ENCODE measurements around the gene TRA2A. TPM values are rescaled to one million over a fixed set of nuclear protein-coding genes. Genes with fewer than 3 reads are reported as not detected.

Gene TRA2A
- 10 to 100 TPM; 24.5 to 87.2 (median 43.4) TPM for total RNA-seq
- 10 to 100 TPM; 36.8 to 53.4 (median 36.9) TPM for polyA plus RNA-seq
- long read RNA-seq, donor 1, partial matches to known transcripts, result 9 of 14 reads
- long read RNA-seq, donor 1, other reads (novel, unspliced or antisense), result 0 of 14 reads
- long read RNA-seq, donor 2, transcript TRA2A-201 (8 exons, 1,845 nt), result major isoform, 9 of 161 reads
- long read RNA-seq, donor 2, transcript TRA2A-206 (3 exons, 661 nt), result minor isoform, 7 of 161 reads
- long read RNA-seq, donor 2, partial matches to known transcripts, result 142 of 161 reads
- long read RNA-seq, donor 2, other reads (novel, unspliced or antisense), result 0 of 161 reads
- long read RNA-seq, donor 3, transcript TRA2A-206 (3 exons, 661 nt), result minor isoform, 5 of 131 reads
- long read RNA-seq, donor 3, transcript TRA2A-201 (8 exons, 1,845 nt), result major isoform, 6 of 131 reads
- long read RNA-seq, donor 3, partial matches to known transcripts, result 118 of 131 reads
- long read RNA-seq, donor 3, other reads (novel, unspliced or antisense), result 0 of 131 reads
- long read RNA-seq, donor 4, partial matches to known transcripts, result 16 of 16 reads
- long read RNA-seq, donor 4, other reads (novel, unspliced or antisense), result 0 of 16 reads
- long read RNA-seq, donor 5, transcript TRA2A-201 (8 exons, 1,845 nt), result major isoform, 6 of 126 reads
- long read RNA-seq, donor 5, partial matches to known transcripts, result 117 of 126 reads
- long read RNA-seq, donor 5, other reads (novel, unspliced or antisense), result 0 of 126 reads
- long read RNA-seq, donor 6, transcript TRA2A-206 (3 exons, 661 nt), result minor isoform, 9 of 476 reads
- long read RNA-seq, donor 6, transcript TRA2A-201 (8 exons, 1,845 nt), result major isoform, 11 of 476 reads
- long read RNA-seq, donor 6, partial matches to known transcripts, result 447 of 476 reads
- long read RNA-seq, donor 6, other reads (novel, unspliced or antisense), result 6 of 476 reads
- long read RNA-seq, donor 7, transcript TRA2A-201 (8 exons, 1,845 nt), result major isoform, 16 of 35 reads
- long read RNA-seq, donor 7, partial matches to known transcripts, result 10 of 35 reads
- long read RNA-seq, donor 7, other reads (novel, unspliced or antisense), result 0 of 35 reads
- long read RNA-seq, donor 8, transcript TRA2A-201 (8 exons, 1,845 nt), result major isoform, 9 of 205 reads
- long read RNA-seq, donor 8, partial matches to known transcripts, result 193 of 205 reads
- long read RNA-seq, donor 8, other reads (novel, unspliced or antisense), result 0 of 205 reads
- long read RNA-seq, donor 9, transcript TRA2A-201 (8 exons, 1,845 nt), result major isoform, 10 of 50 reads
- long read RNA-seq, donor 9, transcript TRA2A-206 (3 exons, 661 nt), result minor isoform, 5 of 50 reads
- long read RNA-seq, donor 9, partial matches to known transcripts, result 33 of 50 reads
- long read RNA-seq, donor 9, other reads (novel, unspliced or antisense), result 0 of 50 reads
- long read RNA-seq, donor 10, partial matches to known transcripts, result 90 of 97 reads
- long read RNA-seq, donor 10, other reads (novel, unspliced or antisense), result 0 of 97 reads

GRCh38 chr7:23531794-23532489 is at the start of gene TRA2A:
TRA2A (minus strand) TSS chr7:23531981; CDS start chr7:23531824, 157 bp downstream.
- intact Hi-C loops (cut with DNase I; ENCODE audit: low total_unique reads), result no loop called here
- H3K36me3 ChIP-seq, result no peaks in the 10 kb centered on the region
- peak within 1 kb of the TSS; percentile 72 to 93 (median 84) for H3K4me3 ChIP-seq
- WGBS, 5 donors, result 13 to 23% (median 13%) methylated on average over 31 to 50 of the region's 50 CpGs
- peaks cover 25 to 43% (median 34%) of the 10 kb centered on the region in 4 donors for H3K4me1 ChIP-seq
- TF ChIP-seq POLR2A (IDR thresholded peaks at IDR 0.05) (peak in 2 of 4 donors; percentile 64 to 94), POLR2AphosphoS5 (IDR thresholded peaks at IDR 0.05) (peak; percentile 87 to 93 (median 93)), EP300 (IDR thresholded peaks at IDR 0.05) (no peak), CTCF (IDR thresholded peaks at IDR 0.05) (no peak)
- no peaks in the 10 kb centered on the region for H3K27me3 ChIP-seq
- peak within 1 kb of the TSS; percentile 87 to 98 (median 97) for H3K27ac ChIP-seq
- peak; percentile 99 for DNase-seq
- H3K9me3 ChIP-seq, result no peaks in the 10 kb centered on the region

GRCh38 chr7:23570592-23571200 is 38.9 kb upstream of the TRA2A start:
- H3K4me1 ChIP-seq, result peaks cover 0 to 7% (median 0%) of the 10 kb centered on the region in 4 donors
- H3K27me3 ChIP-seq, result peaks cover 0 to 7% (median 0%) of the 10 kb centered on the region in 3 donors
- no peak overlapping the region for H3K4me3 ChIP-seq
- WGBS, 5 donors, result 27 to 38% (median 29%) methylated on average over 5 of the region's 5 CpGs
- H3K36me3 ChIP-seq, result no peaks in the 10 kb centered on the region
- no peak for TF ChIP-seq POLR2A (IDR thresholded peaks at IDR 0.05)
- TF ChIP-seq CTCF (IDR thresholded peaks at IDR 0.05), result peak in 5 of 7 experiments; percentile 65 to 94 (median 73)
- no peak for TF ChIP-seq EP300 (IDR thresholded peaks at IDR 0.05)
- TF ChIP-seq POLR2AphosphoS5 (IDR thresholded peaks at IDR 0.05), result peak in 1 of 3 donors; percentile 22
- H3K9me3 ChIP-seq, result no peaks in the 10 kb centered on the region
- intact Hi-C loops (cut with DNase I; ENCODE audit: low total_unique reads), result loop anchor here (5.0 kb wide), 1 partner anchor 142 kb away; the partner anchor contains the start of gene STK31
- peak; percentile 80 to 88 for DNase-seq
- no peak overlapping the region for H3K27ac ChIP-seq

- Histone ChIP-seq H3K4me1 (no peaks in the 10 kb centered on the region), H3K36me3 (no peaks in the 10 kb centered on the region), H3K27me3 (no peaks in the 10 kb centered on the region), H3K27ac (no peak overlapping the region), H3K9me3 (no peaks in the 10 kb centered on the region), H3K4me3 (no peak overlapping the region)
- intact Hi-C loops (cut with DNase I; ENCODE audit: low total_unique reads), result no loop called here
- DNase-seq, result no peak
- TF ChIP-seq POLR2A (IDR thresholded peaks at IDR 0.05) (no peak), POLR2AphosphoS5 (IDR thresholded peaks at IDR 0.05) (no peak), EP300 (IDR thresholded peaks at IDR 0.05) (no peak), CTCF (IDR thresholded peaks at IDR 0.05) (no peak)
Observed at GRCh38 chr7:23558303-23558702, 26.5 kb upstream of the TRA2A start.
